HepG2 (cell line): ENCODE results near the gene UBAP2L. TPM values are rescaled to one million over a fixed set of nuclear protein-coding genes. Genes with fewer than 3 reads are reported as not detected.

Source experiments
- CCAR2 ChIP-seq: fragments of 200-400 bp; formaldehyde crosslinking; optimal IDR thresholded peaks from 2 replicates; pipeline ENCODE3; 2018; ENCODE audit warnings: low read depth, mild to moderate bottlenecking, low read length, moderate library complexity
- ELF3 ChIP-seq: IDR thresholded peaks from 2 replicates; pipeline ENCODE4 v1.6.1; 2016; ENCODE audit warnings: missing genetic modification reagents, missing compliant biosample characterization
- HBP1 ChIP-seq: IDR thresholded peaks from 2 replicates; pipeline ENCODE4 v1.6.1; 2016; ENCODE audit warnings: low read depth, control low read depth
- KLF13 ChIP-seq: sonication (generic); formaldehyde crosslinking; IDR thresholded peaks from 2 replicates; pipeline ENCODE4 v1.4.0; 2020; ENCODE audit warnings: mild to moderate bottlenecking, missing genetic modification reagents
- MAFG ChIP-seq: sonication (generic); formaldehyde crosslinking; IDR thresholded peaks from 2 replicates; pipeline ENCODE4 v1.5.1; 2020; ENCODE audit warnings: mild to moderate bottlenecking, missing genetic modification reagents
- RARA ChIP-seq: IDR thresholded peaks from 2 replicates; pipeline ENCODE4 v1.6.1; 2016; ENCODE audit warnings: missing genetic modification reagents, missing compliant biosample characterization
- SAP130 ChIP-seq: IDR thresholded peaks from 2 replicates; pipeline ENCODE4 v1.6.1; 2016; ENCODE audit warnings: low read depth
- TCF7L2 ChIP-seq: IDR thresholded peaks from 2 replicates; pipeline ENCODE4 v1.6.1; 2011; ENCODE audit warnings: mild to moderate bottlenecking, low read depth, low read length, moderate library complexity
- ZBTB25 ChIP-seq: IDR thresholded peaks from 2 replicates; pipeline ENCODE4 v1.6.1; 2018; ENCODE audit warnings: missing genetic modification reagents
- ZHX2 ChIP-seq, 2 experiments: sonication (generic) in 1 of 2; formaldehyde crosslinking in 1 of 2; IDR thresholded peaks; 2 replicates each; pipeline versions ENCODE4 v1.6.1 to v1.9.0; 2014 to 2022; ENCODE audit warnings: antibody characterized with exemption in 1 of 2, borderline replicate concordance in 1 of 2, inconsistent platforms in 1 of 2, low read depth in 1 of 2, missing genetic modification reagents in 1 of 2
- ZNF263 ChIP-seq: sonication (generic); formaldehyde crosslinking; IDR thresholded peaks from 2 replicates; pipeline ENCODE4 v1.4.0; 2020; ENCODE audit warnings: missing genetic modification reagents
- ZNF331 ChIP-seq: sonication (generic); formaldehyde crosslinking; IDR thresholded peaks from 2 replicates; pipeline ENCODE4 v1.4.0; 2020; ENCODE audit warnings: missing genetic modification reagents
- polyA plus RNA-seq, 8 experiments: library from polyadenylated mRNA; depleted of rRNA in 3 of 8; stranded (reverse) in 7 of 8; unstranded in 1 of 8; fragments of >200 nt; fragmentation: Illumina TruSeq in 4 of 8; extraction: Trizol in 4 of 8; gene quantifications; 2 replicates each; pipeline versions ENCODE4 v1.2.1 to v1.2.3, GENCODE V29; 2011 to 2016; ENCODE audit warnings: low read depth in 4 of 8, missing spikeins in 1 of 8, mixed read lengths in 1 of 8; ENCODE audit not compliant: insufficient read depth in 1 of 8
- total RNA-seq, 5 experiments: library from RNA; depleted of rRNA; stranded (reverse); fragments of >200 nt; fragmentation: Illumina TruSeq; extraction: Trizol; gene quantifications; 2 replicates each; pipeline ENCODE4 v1.2.3, GENCODE V29; 2016; ENCODE audit warnings: low read depth in 1 of 5
- TF ChIP-seq, protein P1 (sequence below): sonication (generic); formaldehyde crosslinking; IDR thresholded peaks from 2 replicates; pipeline ENCODE4 v1.8.1; 2023; ENCODE audit warnings: missing genetic modification reagents, mild to moderate bottlenecking, borderline replicate concordance
- TF ChIP-seq, protein P2 (sequence below): sonication (generic); formaldehyde crosslinking; IDR thresholded peaks from 2 replicates; pipeline ENCODE4 v1.4.0; 2020; ENCODE audit warnings: mild to moderate bottlenecking, missing genetic modification reagents

Gene UBAP2L
- total and polyA plus RNA-seq, 2 of the 13 experiments (the other 11 are each of a cell fraction or from before 2014, with no cell fraction given) = 74.2 to 159 TPM

DNA sequence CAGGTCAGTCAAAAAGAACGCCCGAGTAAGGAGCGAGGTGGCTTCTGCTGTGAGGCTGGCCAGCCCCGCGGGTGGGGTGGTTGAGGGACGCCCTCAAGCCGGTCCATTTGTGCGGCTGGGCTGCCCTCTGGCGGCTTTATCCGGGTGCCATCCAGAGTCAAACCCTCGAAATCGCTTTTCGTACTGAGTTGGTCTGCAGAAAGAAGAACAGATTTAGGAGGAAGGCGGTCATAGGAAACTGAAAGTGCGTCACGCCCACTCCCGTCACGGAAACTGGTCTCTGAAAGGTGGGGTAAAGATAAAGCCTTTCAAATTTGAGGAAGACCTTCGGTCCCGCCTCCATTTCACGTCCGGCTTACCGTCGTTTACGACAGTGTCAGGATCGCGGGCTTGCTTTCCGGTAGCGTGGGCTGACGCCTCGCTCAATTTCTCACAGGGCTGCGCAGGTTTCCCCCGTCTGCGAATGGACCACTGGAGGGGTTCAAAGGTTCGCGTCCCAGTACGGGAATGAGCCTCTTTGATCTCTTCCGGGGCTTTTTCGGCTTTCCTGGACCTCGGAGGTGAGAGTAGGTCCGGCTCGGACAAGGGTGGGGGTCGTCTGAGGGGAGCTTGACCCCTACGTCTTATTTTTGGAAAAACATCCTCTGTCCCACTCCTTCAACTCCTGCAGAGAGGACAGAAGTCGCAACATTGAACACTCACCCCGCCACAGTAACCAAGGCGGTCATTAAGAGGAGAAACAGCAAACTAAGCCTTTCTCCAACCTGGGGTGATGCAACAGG lies 51.7 kb downstream of the UBAP2L start, which contains the start of gene HAX1 (continued):
- TF ChIP-seq ZHX2 (IDR thresholded peaks at IDR 0.05; ENCODE audit: low read depth) (0 out of 2 replicates have a peak, but pooled peaks have one; percentile 49), ZHX2 (CRISPR knock-in tag; IDR thresholded peaks at IDR 0.05; ENCODE audit: borderline replicate concordance) (no peak), ZNF263 (CRISPR knock-in tag) (no peak), ELF3 (CRISPR knock-in tag) (peak; percentile 68; the same call in 1 of the 2 replicates), KLF13 (CRISPR knock-in tag) (no peak), ZBTB25 (CRISPR knock-in tag) (peak; percentile 59), ZNF331 (CRISPR knock-in tag) (no peak; the same call in 1 of the 2 replicates), RARA (CRISPR knock-in tag) (peak; percentile 33; the same call in 1 of the 2 replicates), HBP1 (no peak; the same call in 1 of the 2 replicates), MAFG (no peak), SAP130 (CRISPR knock-in tag) (peak; percentile 92), CCAR2 (no peak), TCF7L2 (no peak)
- TF ChIP-seq, protein P1, sequence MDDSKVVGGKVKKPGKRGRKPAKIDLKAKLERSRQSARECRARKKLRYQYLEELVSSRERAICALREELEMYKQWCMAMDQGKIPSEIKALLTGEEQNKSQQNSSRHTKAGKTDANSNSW (CRISPR knock-in tag) = no peak; the same call in 1 of the 2 replicates
- TF ChIP-seq, protein P2, sequence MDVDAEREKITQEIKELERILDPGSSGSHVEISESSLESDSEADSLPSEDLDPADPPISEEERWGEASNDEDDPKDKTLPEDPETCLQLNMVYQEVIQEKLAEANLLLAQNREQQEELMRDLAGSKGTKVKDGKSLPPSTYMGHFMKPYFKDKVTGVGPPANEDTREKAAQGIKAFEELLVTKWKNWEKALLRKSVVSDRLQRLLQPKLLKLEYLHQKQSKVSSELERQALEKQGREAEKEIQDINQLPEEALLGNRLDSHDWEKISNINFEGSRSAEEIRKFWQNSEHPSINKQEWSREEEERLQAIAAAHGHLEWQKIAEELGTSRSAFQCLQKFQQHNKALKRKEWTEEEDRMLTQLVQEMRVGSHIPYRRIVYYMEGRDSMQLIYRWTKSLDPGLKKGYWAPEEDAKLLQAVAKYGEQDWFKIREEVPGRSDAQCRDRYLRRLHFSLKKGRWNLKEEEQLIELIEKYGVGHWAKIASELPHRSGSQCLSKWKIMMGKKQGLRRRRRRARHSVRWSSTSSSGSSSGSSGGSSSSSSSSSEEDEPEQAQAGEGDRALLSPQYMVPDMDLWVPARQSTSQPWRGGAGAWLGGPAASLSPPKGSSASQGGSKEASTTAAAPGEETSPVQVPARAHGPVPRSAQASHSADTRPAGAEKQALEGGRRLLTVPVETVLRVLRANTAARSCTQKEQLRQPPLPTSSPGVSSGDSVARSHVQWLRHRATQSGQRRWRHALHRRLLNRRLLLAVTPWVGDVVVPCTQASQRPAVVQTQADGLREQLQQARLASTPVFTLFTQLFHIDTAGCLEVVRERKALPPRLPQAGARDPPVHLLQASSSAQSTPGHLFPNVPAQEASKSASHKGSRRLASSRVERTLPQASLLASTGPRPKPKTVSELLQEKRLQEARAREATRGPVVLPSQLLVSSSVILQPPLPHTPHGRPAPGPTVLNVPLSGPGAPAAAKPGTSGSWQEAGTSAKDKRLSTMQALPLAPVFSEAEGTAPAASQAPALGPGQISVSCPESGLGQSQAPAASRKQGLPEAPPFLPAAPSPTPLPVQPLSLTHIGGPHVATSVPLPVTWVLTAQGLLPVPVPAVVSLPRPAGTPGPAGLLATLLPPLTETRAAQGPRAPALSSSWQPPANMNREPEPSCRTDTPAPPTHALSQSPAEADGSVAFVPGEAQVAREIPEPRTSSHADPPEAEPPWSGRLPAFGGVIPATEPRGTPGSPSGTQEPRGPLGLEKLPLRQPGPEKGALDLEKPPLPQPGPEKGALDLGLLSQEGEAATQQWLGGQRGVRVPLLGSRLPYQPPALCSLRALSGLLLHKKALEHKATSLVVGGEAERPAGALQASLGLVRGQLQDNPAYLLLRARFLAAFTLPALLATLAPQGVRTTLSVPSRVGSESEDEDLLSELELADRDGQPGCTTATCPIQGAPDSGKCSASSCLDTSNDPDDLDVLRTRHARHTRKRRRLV (CRISPR knock-in tag) = no peak
